Endothelial cell of umbilical vein (primary cell): Measurements from ENCODE around the gene GAS7. TPM values are rescaled to one million over a fixed set of nuclear protein-coding genes. Genes with fewer than 3 reads are reported as not detected.

Experiments
- BruUV-seq: library from RNA; stranded (reverse); fragments of 400-500 nt; replicated peaks from 2 replicates; lab custom pipeline; 2021; lab: Mats Ljungman, UMichigan
- CTCF ChIA-PET: fragments of 300-600, 350-600 bp; sonication (Branson Sonifier 250); formaldehyde crosslinking; loops from one replicate; lab custom pipeline; 2021; ENCODE audit warnings: antibody characterized with exemption, inconsistent platforms; lab: Charles Lee
- POLR2A ChIA-PET: fragments of 300-600, 350-600 bp; sonication (Branson Sonifier 250); formaldehyde crosslinking; loops from one replicate; lab custom pipeline; 2021; ENCODE audit warnings: antibody characterized with exemption, inconsistent platforms; lab: Charles Lee
- DNase-seq: peaks from one replicate; pipeline ENCODE4 v3.0.0-alpha.2; 2011; ENCODE audit warnings: low read depth, low spot score
- FAIRE-seq: peaks from 2 replicates; lab custom pipeline; 2011; peaks lifted over from hg19 to GRCh38; lab: Jason Lieb, UNC
- H2AFZ ChIP-seq: 2 replicates; pipeline ENCODE4 v1.6.0; 2012; ENCODE audit warnings: low read depth, low read length, control low read depth, inconsistent platforms
- H3K27ac ChIP-seq: 2 replicates; pipeline ENCODE4 v1.5.1; 2011; ENCODE audit warnings: low read depth, mild to moderate bottlenecking, control low read depth, low read length, moderate library complexity; ENCODE audit not compliant: insufficient read depth
- H3K27me3 ChIP-seq, 2 experiments: 2 replicates each; pipeline versions ENCODE4 v1.6.0 to v1.6.1; 2011; ENCODE audit warnings: low read length in 2 of 2, mixed read lengths in 1 of 2; ENCODE audit not compliant: control insufficient read depth in 2 of 2, insufficient read depth in 2 of 2
- H3K36me3 ChIP-seq, 2 experiments: 2 replicates in 1 of 2; 3 replicates in 1 of 2; pipeline ENCODE4 v1.5.1; 2011; ENCODE audit warnings: low read length in 2 of 2, mild to moderate bottlenecking in 1 of 2, moderate library complexity in 1 of 2; ENCODE audit not compliant: control insufficient read depth in 2 of 2, insufficient read depth in 2 of 2; ENCODE audit errors: extremely low read depth in 1 of 2
- H3K4me1 ChIP-seq: 3 replicates; pipeline ENCODE4 v1.5.1; 2011; ENCODE audit warnings: mild to moderate bottlenecking, low read length; ENCODE audit not compliant: control insufficient read depth, insufficient read depth; ENCODE audit errors: extremely low read depth
- H3K4me2 ChIP-seq: 2 replicates; pipeline ENCODE4 v1.6.1; 2011; ENCODE audit warnings: low read length, control low read depth, mixed read lengths; ENCODE audit not compliant: insufficient read depth
- H3K4me3 ChIP-seq, 3 experiments: fragments of 200-600 bp in 1 of 3; sonication (generic), shearing (Covaris generic) in 1 of 3; replicated peaks in 1 of 3; 2 replicates each; pipeline ENCODE4 v1.5.1; 2011 to 2016; ENCODE audit warnings: control low read depth in 3 of 3, low read length in 3 of 3, mild to moderate bottlenecking in 2 of 3, inconsistent platforms in 1 of 3, low read depth in 1 of 3, moderate library complexity in 1 of 3; ENCODE audit not compliant: insufficient read depth in 1 of 3
- H3K79me2 ChIP-seq: 2 replicates; pipeline ENCODE4 v1.6.0; 2012; ENCODE audit warnings: low read length, inconsistent platforms; ENCODE audit not compliant: control insufficient read depth, insufficient read depth
- H3K9ac ChIP-seq: replicated peaks from 2 replicates; pipeline ENCODE3; 2011; ENCODE audit warnings: low read length, control low read depth; ENCODE audit not compliant: insufficient read depth; ENCODE audit errors: extremely low read depth
- H3K9me1 ChIP-seq: replicated peaks from 3 replicates; pipeline ENCODE4 v1.6.0; 2011; ENCODE audit warnings: mild to moderate bottlenecking, low read length; ENCODE audit not compliant: control insufficient read depth, insufficient read depth; ENCODE audit errors: extremely low read depth
- H3K9me3 ChIP-seq: replicated peaks from 2 replicates; pipeline ENCODE4 v1.5.1; 2012; ENCODE audit warnings: low read length, inconsistent platforms; ENCODE audit not compliant: control insufficient read depth, insufficient read depth
- H4K20me1 ChIP-seq: replicated peaks from 2 replicates; pipeline ENCODE3; 2011; ENCODE audit warnings: mild to moderate bottlenecking, low read length; ENCODE audit not compliant: control insufficient read depth, insufficient read depth; ENCODE audit errors: extremely low read depth
- CTCF ChIP-seq, 2 donors: IDR thresholded peaks; 1 replicate in 1 of 2; 2 replicates in 1 of 2; pipeline ENCODE4 v1.5.1; 2011; ENCODE audit warnings: low read length in 2 of 2, mild to moderate bottlenecking in 2 of 2, moderate library complexity in 2 of 2, control low read depth in 1 of 2, inconsistent platforms in 1 of 2, low read depth in 1 of 2; ENCODE audit not compliant: insufficient read depth in 1 of 2; ENCODE audit errors: extremely low read depth in 1 of 2
- FOS ChIP-seq: IDR thresholded peaks from 2 replicates; pipeline ENCODE4 v1.6.1; 2011; ENCODE audit warnings: mild to moderate bottlenecking, low read length, moderate library complexity, borderline replicate concordance; ENCODE audit not compliant: insufficient read depth
- GATA2 ChIP-seq: IDR thresholded peaks from 2 replicates; pipeline ENCODE4 v1.7.0; 2011; ENCODE audit warnings: low read depth, mild to moderate bottlenecking, moderate library complexity, mixed read lengths, low read length; ENCODE audit not compliant: insufficient read length, insufficient read depth
- JUN ChIP-seq: IDR thresholded peaks from 2 replicates; pipeline ENCODE4 v1.6.1; 2011; ENCODE audit warnings: borderline replicate concordance, low read depth; ENCODE audit not compliant: insufficient read length, insufficient read depth
- MAX ChIP-seq: IDR thresholded peaks from 2 replicates; pipeline ENCODE4 v1.6.1; 2011; ENCODE audit not compliant: insufficient read depth, insufficient read length
- POLR2AphosphoS5 ChIP-seq: IDR thresholded peaks from 2 replicates; pipeline ENCODE4 v1.6.1; 2012; ENCODE audit warnings: low read depth, mild to moderate bottlenecking, control low read depth, low read length, moderate library complexity; ENCODE audit not compliant: insufficient read depth
- dilution Hi-C: fragments of 300-500 bp; cut with MboI; formaldehyde crosslinking; loops from one replicate; pipeline ENCODE4 v1.15.0; 2019; ENCODE audit warnings: low sequenced_read_pairs; ENCODE audit not compliant: extremely low pct_ligation_motif_present
- intact Hi-C: fragments of 100-400 bp; cut with micrococcal nuclease; formaldehyde crosslinking; loops from one replicate; pipeline ENCODE4 v1.10.0; 2022
- polyA plus RNA-seq, 4 experiments: library from polyadenylated mRNA; depleted of rRNA in 3 of 4; stranded (reverse) in 3 of 4; unstranded in 1 of 4; fragments of >200 nt; gene quantifications; 2 replicates each; pipeline versions ENCODE4 v1.2.1 to v1.2.3, GENCODE V29; 2011 to 2012; ENCODE audit warnings: missing spikeins in 1 of 4
- total RNA-seq: library from RNA; stranded (reverse); gene quantifications from 2 replicates; pipeline ENCODE4 v1.2.3, GENCODE V29; 2021

The GAS7 gene
- total and polyA plus RNA-seq, 2 donors (not counting 3 experiments of a cell fraction or from before 2014, with no cell fraction given): not detected

DNA sequence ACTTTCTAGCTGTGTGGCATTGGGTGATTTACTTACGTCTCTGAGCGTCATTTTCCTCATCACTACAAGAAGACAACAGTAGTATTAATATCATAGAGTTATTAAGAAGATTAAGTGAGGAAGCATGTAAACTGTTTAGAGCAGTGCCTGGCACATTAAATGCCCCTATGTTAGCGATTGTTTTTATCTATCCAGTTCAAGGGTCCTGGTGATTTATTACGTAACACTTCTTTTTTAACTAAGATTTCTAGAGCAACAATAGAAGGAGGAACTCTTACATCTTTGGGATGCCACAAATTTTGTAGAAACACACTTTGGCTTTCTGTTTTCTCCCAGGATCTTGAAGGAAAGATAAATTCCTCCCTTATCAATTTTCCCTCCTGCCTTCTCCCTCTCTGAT lies 3.3 kb upstream of the GAS7 start:
- no peak overlapping the region for H3K4me2 ChIP-seq
- no peak overlapping the region for H3K4me3 ChIP-seq
- no peak overlapping the region for H3K9ac ChIP-seq
- DNase-seq (no peak), FAIRE-seq (no peak)
- no peaks in the 10 kb centered on the region for H3K79me2 ChIP-seq
- no peaks in the 10 kb centered on the region for H3K9me1 ChIP-seq
- no peak overlapping the region for H2AFZ ChIP-seq
- TF ChIP-seq GATA2 (no peak), JUN (no peak), MAX (no peak), POLR2AphosphoS5 (no peak), FOS (no peak), CTCF (IDR thresholded peaks at IDR 0.05; ENCODE audit: extremely low read depth in 1 of 2, insufficient read depth in 1 of 2, low read depth in 1 of 2, low read length in 2 of 2) (no peak)
- ChIA-PET CTCF (no interaction called here), POLR2A (no interaction called here)
- H3K27me3 ChIP-seq: no peaks in the 10 kb centered on the region
- no TSS peak for BruUV-seq
- dilution Hi-C loops: no loop called here
- H3K9me3 ChIP-seq: no peaks in the 10 kb centered on the region
- intact Hi-C loops: no loop called here
- no peak overlapping the region for H3K27ac ChIP-seq
- H3K4me1 ChIP-seq: no peaks in the 10 kb centered on the region
- no peaks in the 10 kb centered on the region for H4K20me1 ChIP-seq
- no peaks in the 10 kb centered on the region for H3K36me3 ChIP-seq
